ENCODE results near the gene ART5. TPM values are rescaled to one million over a fixed set of nuclear protein-coding genes. Genes with fewer than 3 reads are reported as not detected.

ART5 gene
- total and polyA plus RNA-seq, 9 of the 15 experiments (the other 6 are each of a cell fraction or from before 2014, with no cell fraction given), result 0.08 to 0.59 (median 0.33) TPM

- FAIRE-seq (no peak), DNase-seq (ENCODE audit: extremely low read depth in 1 of 4, low spot score in 3 of 4) (peak in 1 of 4 experiments; percentile 5), ATAC-seq (no peak)
- POLR2A ChIA-PET, result interaction anchor here (0.6 to 1.0 kb wide), 2 partner anchors 12 to 13 kb away, joined by 3 to 5 read pairs; no protein-coding TSS in a partner anchor
- TF ChIP-seq SUPT5H (IDR thresholded peaks at IDR 0.05) (peak; percentile 46; the same call in 1 of the 2 replicates), OTX1 (CRISPR knock-in tag; IDR thresholded peaks at IDR 0.05) (0 out of 2 replicates have a peak, but pooled peaks have one; percentile 14), FOXP4 (CRISPR knock-in tag; IDR thresholded peaks at IDR 0.05; ENCODE audit: borderline replicate concordance) (no peak), HBP1 (CRISPR knock-in tag; IDR thresholded peaks at IDR 0.05) (0 out of 2 replicates have a peak, but pooled peaks have one; percentile 29), BMI1 (IDR thresholded peaks at IDR 0.05; ENCODE audit: low read length) (no peak), ZFP36 (IDR thresholded peaks at IDR 0.05; ENCODE audit: low read depth, low read length, partially characterized antibody) (no peak), ZNF263 (CRISPR knock-in tag; IDR thresholded peaks at IDR 0.05; ENCODE audit: borderline replicate concordance) (no peak), POLR2A (conservative IDR thresholded peaks at IDR 0.05) (peak; percentile 49; the same call in 1 of the 2 replicates), HMGXB4 (CRISPR knock-in tag; IDR thresholded peaks at IDR 0.05) (no peak), U2AF2 (optimal IDR thresholded peaks at IDR 0.05; ENCODE audit: low read depth, low read length) (no peak), TBP (optimal IDR thresholded peaks at IDR 0.05; ENCODE audit: low read depth, low read length) (no peak), SMAD3 (CRISPR knock-in tag; conservative IDR thresholded peaks at IDR 0.05) (no peak), HINFP (tag; conservative IDR thresholded peaks at IDR 0.05; ENCODE audit: low read depth) (no peak), NFE2L1 (tag; IDR thresholded peaks at IDR 0.05; ENCODE audit: borderline replicate concordance, low read depth) (no peak), PYGO2 (tag; IDR thresholded peaks at IDR 0.05) (no peak)
- H3K9me3 ChIP-seq (replicated peaks; ENCODE audit: control insufficient read depth, insufficient read depth, low read depth, low read length), result no peaks in the 10 kb centered on the region
- no peak within 1 kb of the TSS for H2AFZ ChIP-seq (ENCODE audit: low read depth, low read length)
- no peaks in the 10 kb centered on the region; the same call in 1 of the 2 replicates for H4K20me1 ChIP-seq (replicated peaks; ENCODE audit: control insufficient read depth, insufficient read depth, low read length)
- H3K27ac ChIP-seq (ENCODE audit: extremely low read depth, low read depth, low read length), result no peak within 1 kb of the TSS
- no TSS peak for BruUV-seq (replicated peaks)
- no peaks in the 10 kb centered on the region for H3K27me3 ChIP-seq (ENCODE audit: control insufficient read depth in 2 of 2, insufficient read depth in 2 of 2, low read length in 2 of 2)
- 81% methylated on average over 8 of the region's 9 CpGs for WGBS (ENCODE audit: insufficient coverage, low coverage, missing lambda C conversion rate)
- CTCF ChIA-PET (ENCODE audit: low intra/inter-chr PET ratio), result no interaction called here
- peaks cover 3% of the 10 kb centered on the region for H3K9me1 ChIP-seq (ENCODE audit: control insufficient read depth, insufficient read depth, low read length)
- H3K9ac ChIP-seq (ENCODE audit: insufficient read depth in 1 of 2, low read depth in 2 of 2, low read length in 2 of 2), result no peak within 1 kb of the TSS
- H3K4me1 ChIP-seq (replicated peaks in 1 of 2; ENCODE audit: control insufficient read depth in 2 of 2, insufficient read depth in 2 of 2, low read length in 2 of 2), result peaks cover 0 to 8% of the 10 kb centered on the region in 2 experiments; a peak in 1 of 5 replicates
- in situ Hi-C loops (cut with MboI), result no loop called here
- H3K36me3 ChIP-seq (ENCODE audit: control insufficient read depth, insufficient read depth, low read length), result peaks cover 66% of the 10 kb centered on the region
- H3K79me2 ChIP-seq (ENCODE audit: control insufficient read depth, insufficient read depth, low read length), result no peaks in the 10 kb centered on the region
- H3K4me3 ChIP-seq, result no peak within 1 kb of the TSS
- intact Hi-C loops (cut with micrococcal nuclease), result no loop called here
- H3K4me2 ChIP-seq (ENCODE audit: insufficient read depth, low read length), result no peak within 1 kb of the TSS
Measured at GRCh38 chr11:3671334-3672254, 29.8 kb upstream of the ART5 start, which contains the start of gene CHRNA10. TSS of gene CHRNA10 (minus strand) at chr11:3671384. CDS start at chr11:3671312, 72 bp downstream.
